NCI-H446 treated with DMSO at 0.1 percent for 48 hours (cell line): ENCODE data around the gene PAK2.
A peak's percentile ranks its signal among the peaks of the same experiment; 100 is the strongest.
"Not testable (repeated sequence)": the region's sequence is repeated elsewhere in the genome, so short reads cannot be mapped to it uniquely, and the experiment has no call there.

ENCODE experiments used
- DNase-seq: peaks from one replicate; lab custom pipeline; 2025; lab: John Stamatoyannopoulos, UW

Gene PAK2

DNA sequence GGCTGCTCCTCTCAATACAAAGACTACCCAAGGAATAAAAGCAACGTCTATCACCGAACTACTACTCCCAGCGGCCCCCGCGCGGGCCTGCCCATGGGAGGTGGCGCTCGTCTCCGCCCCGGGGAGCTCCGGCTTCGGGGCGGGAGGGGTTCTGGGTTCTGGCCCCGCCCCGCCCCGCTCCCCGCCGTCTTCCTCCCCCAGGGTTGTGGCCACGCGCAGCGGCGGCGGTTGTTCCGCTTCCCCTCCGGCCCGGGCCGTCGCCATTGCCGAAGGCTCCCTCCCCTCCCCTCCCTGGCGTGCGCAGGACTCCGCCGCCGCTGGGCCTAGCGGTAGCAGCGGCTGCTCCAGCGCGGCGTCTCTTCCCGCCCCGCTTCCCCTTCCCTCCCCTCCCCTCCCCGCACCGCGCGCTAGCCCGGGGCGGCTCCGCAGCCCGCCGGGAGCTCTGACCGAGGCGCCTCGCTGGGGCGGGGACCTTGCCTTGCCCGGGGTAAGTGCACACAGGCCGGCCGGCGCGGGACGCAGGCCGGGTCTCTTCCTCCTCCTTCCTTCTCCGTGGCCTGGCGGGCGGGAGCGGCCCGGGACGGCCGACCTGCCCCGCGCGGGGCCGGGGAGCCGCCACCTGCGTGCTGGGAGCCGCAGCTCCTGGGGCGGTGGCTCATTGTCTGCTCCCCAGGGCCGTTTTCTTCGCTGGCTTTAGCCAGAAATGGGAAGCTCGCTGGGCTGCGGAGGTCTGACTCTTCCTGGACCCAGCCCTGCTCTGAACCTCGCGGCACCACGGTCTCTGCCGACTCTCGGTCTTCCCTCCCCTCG lies at the start of gene PAK2:
TSS of gene PAK2 (plus strand) at position 187 of the 810 bp plus-strand sequence. CDS start 42,790 bp downstream, outside the sequence.
- DNase-seq: peak; percentile 83

- DNase-seq: no peak
Observed at GRCh38 chr3:196689941-196690660, 49.6 kb upstream of the PAK2 start.

- DNase-seq: no peak
Observed at GRCh38 chr3:196691386-196691785, 48.3 kb upstream of the PAK2 start.

GRCh38 chr3:196694202-196694638 lies 45.4 kb upstream of the PAK2 start:
- no peak for DNase-seq

- DNase-seq: no peak
Observed at GRCh38 chr3:196694941-196695848, 44.5 kb upstream of the PAK2 start.

GRCh38 chr3:196695849-196696226 lies 43.8 kb upstream of the PAK2 start:
- no peak for DNase-seq

DNA sequence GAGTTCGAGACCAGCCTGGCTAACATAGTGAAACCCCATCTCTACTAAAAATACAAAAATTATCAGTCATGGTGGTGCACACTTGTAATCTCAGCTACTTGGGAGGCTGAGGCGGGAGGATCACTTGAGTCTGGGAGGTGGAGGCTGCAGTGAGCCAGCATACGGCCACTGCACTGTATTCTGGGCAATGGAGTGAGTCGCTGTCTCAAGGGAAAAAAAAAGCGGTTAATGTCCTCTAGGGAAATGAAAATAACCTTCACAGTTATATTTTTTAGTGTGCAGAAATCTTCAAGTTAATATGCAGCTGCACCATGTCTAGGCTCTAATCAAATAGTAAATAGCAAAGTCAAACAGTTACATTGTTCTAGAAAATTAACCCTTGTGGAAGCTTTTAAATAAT lies 42.4 kb upstream of the PAK2 start:
- no peak for DNase-seq

DNA sequence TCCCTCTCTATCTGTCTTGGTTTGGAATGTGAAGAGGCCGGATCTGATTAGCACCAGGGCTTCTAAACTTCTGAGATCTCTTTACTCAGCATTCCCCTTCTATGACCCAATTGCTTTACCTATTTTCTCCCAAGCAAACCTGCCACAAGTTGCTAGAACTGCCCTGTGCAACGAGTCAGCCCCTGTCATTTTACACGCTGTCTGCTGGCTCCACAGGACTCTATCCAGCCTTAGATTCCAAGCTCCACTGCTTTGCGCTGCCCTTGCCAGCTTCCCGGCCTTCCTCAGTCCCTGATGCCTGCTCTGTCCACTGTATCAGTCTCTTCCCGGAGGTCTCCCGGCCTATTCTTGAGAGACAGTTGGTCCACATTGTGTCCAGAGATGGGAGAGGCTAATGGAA lies 39.9 kb upstream of the PAK2 start:
- no peak for DNase-seq

- no peak for DNase-seq
Observed at GRCh38 chr3:196700801-196701200, 38.9 kb upstream of the PAK2 start.

DNA sequence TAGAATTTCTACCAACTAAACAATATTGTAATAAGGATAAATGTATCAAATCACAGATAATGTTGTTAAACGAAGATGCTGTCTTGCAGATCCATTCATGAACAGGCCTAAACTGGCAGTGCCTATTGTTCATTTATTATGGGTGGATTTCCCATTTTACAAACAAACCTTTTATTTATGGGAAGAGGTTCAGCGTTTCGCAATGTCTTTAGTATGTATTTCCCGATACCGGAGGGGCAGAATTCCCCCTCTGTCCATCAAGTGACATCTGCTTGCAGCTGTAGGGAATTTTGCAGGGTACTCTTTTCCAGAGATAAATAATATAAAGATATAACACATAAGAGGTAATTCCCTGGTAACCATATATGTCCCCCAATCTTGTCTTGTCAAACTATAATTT lies 33.3 kb upstream of the PAK2 start:
- DNase-seq: no peak

GRCh38 chr3:196706731-196707130 lies 32.9 kb upstream of the PAK2 start:
- DNase-seq: no peak

DNA sequence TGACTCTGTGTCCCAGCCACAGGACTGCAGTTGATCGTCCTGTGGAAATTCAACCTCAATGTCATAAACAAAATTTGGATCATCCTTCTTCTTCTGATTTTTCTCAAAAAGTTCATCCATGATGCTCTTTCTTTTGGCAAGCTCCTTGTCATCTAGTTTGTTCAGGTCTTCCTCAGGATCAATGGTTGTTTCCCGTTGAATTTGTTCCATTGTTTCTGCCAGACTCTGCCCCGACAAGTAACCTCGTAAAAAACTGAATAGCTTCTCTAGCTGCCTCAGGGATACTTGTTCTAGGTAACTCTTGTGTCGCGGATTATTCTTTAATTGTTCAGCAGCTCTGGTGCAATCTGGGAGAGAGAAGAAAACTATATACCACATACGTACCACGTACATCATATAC lies 32.1 kb upstream of the PAK2 start:
- DNase-seq: no peak

DNA sequence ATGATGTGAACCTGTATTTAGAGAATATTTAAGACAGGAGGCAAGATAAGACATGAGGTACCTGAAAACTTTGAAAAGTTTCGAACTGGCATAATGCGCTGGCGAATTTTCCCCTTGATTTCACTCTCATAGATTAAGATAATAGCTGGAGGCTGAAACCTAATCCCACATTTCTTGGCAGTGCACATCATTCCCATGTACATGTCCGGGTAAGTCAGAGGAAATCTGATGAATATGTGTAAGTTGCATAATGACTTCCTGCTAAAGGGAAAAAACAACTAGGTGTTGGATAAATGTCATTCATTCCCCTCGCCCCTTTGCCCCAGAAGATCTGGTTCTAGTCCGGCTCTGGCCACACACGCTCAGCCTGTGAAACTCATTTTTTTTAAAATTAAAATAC lies 31.2 kb upstream of the PAK2 start:
- DNase-seq: no peak

DNA sequence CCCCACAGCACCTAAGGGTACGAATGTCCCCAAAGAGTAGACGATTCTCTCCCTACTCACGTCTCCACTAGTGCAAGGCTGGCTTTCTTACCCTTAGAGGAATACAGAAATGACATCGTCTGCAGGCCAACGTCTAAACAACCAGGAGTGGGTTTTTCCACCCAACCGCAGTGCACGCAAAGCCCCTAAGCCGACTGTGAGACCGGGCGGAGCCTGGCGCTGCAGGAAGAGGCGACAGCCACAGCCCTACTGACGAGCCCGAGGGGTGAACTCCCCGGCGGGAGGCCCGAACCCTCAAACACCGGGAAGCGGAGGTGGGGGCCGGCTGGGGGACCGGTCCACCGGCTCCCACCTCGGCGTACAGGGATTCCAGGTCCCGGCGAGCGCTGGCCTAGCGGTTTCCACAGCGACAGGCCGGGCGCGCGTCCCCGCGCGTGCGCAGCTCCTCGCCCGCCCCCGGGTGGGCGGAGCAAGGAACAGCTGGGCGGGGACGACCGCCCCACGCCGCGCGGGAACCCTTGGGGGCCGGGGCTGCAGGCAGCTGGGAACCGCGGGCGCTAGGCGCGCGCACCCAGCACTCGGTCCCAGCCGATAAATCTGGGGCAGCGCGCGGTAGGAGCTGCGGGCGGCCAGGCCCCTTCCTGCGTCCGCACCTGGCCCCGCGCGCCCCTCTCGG lies 27.7 kb upstream of the PAK2 start, which contains the start of the genes CEP19 and PIGX:
TSS of gene CEP19 (minus strand) at position 413 of the 676 bp plus-strand sequence. CDS start 3,593 bp downstream, outside the sequence.
TSS of gene PIGX (plus strand) at position 540 of the 676 bp plus-strand sequence.
- DNase-seq: peak; percentile 62

- DNase-seq: no peak
Observed at GRCh38 chr3:196712514-196713413, 26.9 kb upstream of the PAK2 start.

- not testable (repeated sequence) for DNase-seq
Observed at GRCh38 chr3:196717162-196717561, 22.5 kb upstream of the PAK2 start.

DNA sequence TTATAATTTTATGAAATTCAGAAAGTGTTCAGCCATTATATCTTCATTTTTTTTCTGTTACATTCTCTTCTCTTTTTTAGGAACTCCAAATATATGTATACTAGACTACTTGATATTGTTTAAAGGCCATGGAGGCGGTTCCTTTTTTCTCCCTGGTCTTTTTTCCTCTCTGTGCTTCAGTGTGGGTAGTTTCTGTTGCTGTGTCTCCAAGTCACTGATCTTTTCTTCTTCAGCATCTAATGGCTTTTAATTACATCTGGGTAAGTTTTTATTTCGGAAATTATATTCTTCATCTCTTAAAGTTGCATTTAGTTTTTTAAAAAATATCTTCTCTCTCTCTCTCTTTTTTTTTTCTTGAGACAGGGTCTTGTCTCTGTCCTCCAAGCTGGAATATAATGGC lies 18.6 kb upstream of the PAK2 start:
- no peak for DNase-seq

- no peak for DNase-seq
Observed at GRCh38 chr3:196726788-196727675, 12.6 kb upstream of the PAK2 start.

- no peak for DNase-seq
Observed at GRCh38 chr3:196735751-196736150, 3.9 kb upstream of the PAK2 start.
